Endothelial cell of umbilical vein (primary cell): ENCODE measurements around the gene VMP1. TPM values are rescaled to one million over a fixed set of nuclear protein-coding genes. Genes with fewer than 3 reads are reported as not detected.

Experiments used
- BruUV-seq: library from RNA; stranded (reverse); fragments of 400-500 nt; replicated peaks from 2 replicates; lab custom pipeline; 2021; lab: Mats Ljungman, UMichigan
- CTCF ChIA-PET: fragments of 300-600, 350-600 bp; sonication (Branson Sonifier 250); formaldehyde crosslinking; loops from one replicate; lab custom pipeline; 2021; ENCODE audit warnings: antibody characterized with exemption, inconsistent platforms; lab: Charles Lee
- POLR2A ChIA-PET: fragments of 300-600, 350-600 bp; sonication (Branson Sonifier 250); formaldehyde crosslinking; loops from one replicate; lab custom pipeline; 2021; ENCODE audit warnings: antibody characterized with exemption, inconsistent platforms; lab: Charles Lee
- DNase-seq: peaks from one replicate; pipeline ENCODE4 v3.0.0-alpha.2; 2011; ENCODE audit warnings: low read depth, low spot score
- FAIRE-seq: peaks from 2 replicates; lab custom pipeline; 2011; peaks lifted over from hg19 to GRCh38; lab: Jason Lieb, UNC
- H2AFZ ChIP-seq: 2 replicates; pipeline ENCODE4 v1.6.0; 2012; ENCODE audit warnings: low read depth, low read length, control low read depth, inconsistent platforms
- H3K27ac ChIP-seq: 2 replicates; pipeline ENCODE4 v1.5.1; 2011; ENCODE audit warnings: low read depth, mild to moderate bottlenecking, control low read depth, low read length, moderate library complexity; ENCODE audit not compliant: insufficient read depth
- H3K27me3 ChIP-seq, 2 experiments: 2 replicates each; pipeline versions ENCODE4 v1.6.0 to v1.6.1; 2011; ENCODE audit warnings: low read length in 2 of 2, mixed read lengths in 1 of 2; ENCODE audit not compliant: control insufficient read depth in 2 of 2, insufficient read depth in 2 of 2
- H3K36me3 ChIP-seq, 2 experiments: 2 replicates in 1 of 2; 3 replicates in 1 of 2; pipeline ENCODE4 v1.5.1; 2011; ENCODE audit warnings: low read length in 2 of 2, mild to moderate bottlenecking in 1 of 2, moderate library complexity in 1 of 2; ENCODE audit not compliant: control insufficient read depth in 2 of 2, insufficient read depth in 2 of 2; ENCODE audit errors: extremely low read depth in 1 of 2
- H3K4me1 ChIP-seq: 3 replicates; pipeline ENCODE4 v1.5.1; 2011; ENCODE audit warnings: mild to moderate bottlenecking, low read length; ENCODE audit not compliant: control insufficient read depth, insufficient read depth; ENCODE audit errors: extremely low read depth
- H3K4me2 ChIP-seq: 2 replicates; pipeline ENCODE4 v1.6.1; 2011; ENCODE audit warnings: low read length, control low read depth, mixed read lengths; ENCODE audit not compliant: insufficient read depth
- H3K4me3 ChIP-seq, 3 experiments: fragments of 200-600 bp in 1 of 3; sonication (generic), shearing (Covaris generic) in 1 of 3; replicated peaks in 1 of 3; 2 replicates each; pipeline ENCODE4 v1.5.1; 2011 to 2016; ENCODE audit warnings: control low read depth in 3 of 3, low read length in 3 of 3, mild to moderate bottlenecking in 2 of 3, inconsistent platforms in 1 of 3, low read depth in 1 of 3, moderate library complexity in 1 of 3; ENCODE audit not compliant: insufficient read depth in 1 of 3
- H3K79me2 ChIP-seq: 2 replicates; pipeline ENCODE4 v1.6.0; 2012; ENCODE audit warnings: low read length, inconsistent platforms; ENCODE audit not compliant: control insufficient read depth, insufficient read depth
- H3K9ac ChIP-seq: replicated peaks from 2 replicates; pipeline ENCODE3; 2011; ENCODE audit warnings: low read length, control low read depth; ENCODE audit not compliant: insufficient read depth; ENCODE audit errors: extremely low read depth
- H3K9me1 ChIP-seq: replicated peaks from 3 replicates; pipeline ENCODE4 v1.6.0; 2011; ENCODE audit warnings: mild to moderate bottlenecking, low read length; ENCODE audit not compliant: control insufficient read depth, insufficient read depth; ENCODE audit errors: extremely low read depth
- H3K9me3 ChIP-seq: replicated peaks from 2 replicates; pipeline ENCODE4 v1.5.1; 2012; ENCODE audit warnings: low read length, inconsistent platforms; ENCODE audit not compliant: control insufficient read depth, insufficient read depth
- H4K20me1 ChIP-seq: replicated peaks from 2 replicates; pipeline ENCODE3; 2011; ENCODE audit warnings: mild to moderate bottlenecking, low read length; ENCODE audit not compliant: control insufficient read depth, insufficient read depth; ENCODE audit errors: extremely low read depth
- CTCF ChIP-seq, 2 donors: IDR thresholded peaks; 1 replicate in 1 of 2; 2 replicates in 1 of 2; pipeline ENCODE4 v1.5.1; 2011; ENCODE audit warnings: low read length in 2 of 2, mild to moderate bottlenecking in 2 of 2, moderate library complexity in 2 of 2, control low read depth in 1 of 2, inconsistent platforms in 1 of 2, low read depth in 1 of 2; ENCODE audit not compliant: insufficient read depth in 1 of 2; ENCODE audit errors: extremely low read depth in 1 of 2
- EZH2 ChIP-seq: IDR thresholded peaks from 2 replicates; pipeline ENCODE4 v1.6.1; 2012; ENCODE audit warnings: borderline replicate concordance, low read depth, mild to moderate bottlenecking, moderate library complexity, low read length, inconsistent platforms; ENCODE audit not compliant: severe bottlenecking
- FOS ChIP-seq: IDR thresholded peaks from 2 replicates; pipeline ENCODE4 v1.6.1; 2011; ENCODE audit warnings: mild to moderate bottlenecking, low read length, moderate library complexity, borderline replicate concordance; ENCODE audit not compliant: insufficient read depth
- GATA2 ChIP-seq: IDR thresholded peaks from 2 replicates; pipeline ENCODE4 v1.7.0; 2011; ENCODE audit warnings: low read depth, mild to moderate bottlenecking, moderate library complexity, mixed read lengths, low read length; ENCODE audit not compliant: insufficient read length, insufficient read depth
- JUN ChIP-seq: IDR thresholded peaks from 2 replicates; pipeline ENCODE4 v1.6.1; 2011; ENCODE audit warnings: borderline replicate concordance, low read depth; ENCODE audit not compliant: insufficient read length, insufficient read depth
- MAX ChIP-seq: IDR thresholded peaks from 2 replicates; pipeline ENCODE4 v1.6.1; 2011; ENCODE audit not compliant: insufficient read depth, insufficient read length
- MYC ChIP-seq: IDR thresholded peaks from one replicate; pipeline ENCODE4 v1.6.1; 2011; ENCODE audit warnings: mild to moderate bottlenecking, low read depth, low read length
- POLR2A ChIP-seq: IDR thresholded peaks from 2 replicates; pipeline ENCODE4 v1.6.1; 2012; ENCODE audit warnings: low read depth, mild to moderate bottlenecking, control low read depth, low read length
- POLR2AphosphoS5 ChIP-seq: IDR thresholded peaks from 2 replicates; pipeline ENCODE4 v1.6.1; 2012; ENCODE audit warnings: low read depth, mild to moderate bottlenecking, control low read depth, low read length, moderate library complexity; ENCODE audit not compliant: insufficient read depth
- dilution Hi-C: fragments of 300-500 bp; cut with MboI; formaldehyde crosslinking; loops from one replicate; pipeline ENCODE4 v1.15.0; 2019; ENCODE audit warnings: low sequenced_read_pairs; ENCODE audit not compliant: extremely low pct_ligation_motif_present
- intact Hi-C: fragments of 100-400 bp; cut with micrococcal nuclease; formaldehyde crosslinking; loops from one replicate; pipeline ENCODE4 v1.10.0; 2022
- polyA plus RNA-seq, 4 experiments: library from polyadenylated mRNA; depleted of rRNA in 3 of 4; stranded (reverse) in 3 of 4; unstranded in 1 of 4; fragments of >200 nt; gene quantifications; 2 replicates each; pipeline versions ENCODE4 v1.2.1 to v1.2.3, GENCODE V29; 2011 to 2012; ENCODE audit warnings: missing spikeins in 1 of 4
- total RNA-seq: library from RNA; stranded (reverse); gene quantifications from 2 replicates; pipeline ENCODE4 v1.2.3, GENCODE V29; 2021

Gene VMP1
- total and polyA plus RNA-seq, 2 donors (not counting 3 experiments of a cell fraction or from before 2014, with no cell fraction given): 138 to 270 TPM

- BruUV-seq: no TSS peak
- no peaks in the 10 kb centered on the region for H3K27me3 ChIP-seq
- DNase-seq (no peak), FAIRE-seq (no peak)
- H4K20me1 ChIP-seq: no peaks in the 10 kb centered on the region
- H3K4me3 ChIP-seq: no peak overlapping the region
- intact Hi-C loops (no loop called here), dilution Hi-C loops (no loop called here)
- H3K27ac ChIP-seq: no peak overlapping the region
- no peaks in the 10 kb centered on the region for H3K9me3 ChIP-seq
- TF ChIP-seq POLR2A (no peak), CTCF (IDR thresholded peaks at IDR 0.05; ENCODE audit: extremely low read depth in 1 of 2, insufficient read depth in 1 of 2, low read depth in 1 of 2, low read length in 2 of 2) (no peak), EZH2 (no peak), JUN (no peak), MAX (no peak), POLR2AphosphoS5 (no peak)
- no peaks in the 10 kb centered on the region for H3K4me1 ChIP-seq
- no peaks in the 10 kb centered on the region for H3K9me1 ChIP-seq
- ChIA-PET POLR2A (no interaction called here), CTCF (interaction anchor here (0.9 to 4.5 kb wide), 3 partner anchors 13 to 171 kb away, joined by 4 to 25 read pairs (median 5); no protein-coding TSS in a partner anchor)
- H3K9ac ChIP-seq: no peak overlapping the region
- H3K4me2 ChIP-seq: no peak overlapping the region
- H3K79me2 ChIP-seq: peaks cover 40% of the 10 kb centered on the region
- H2AFZ ChIP-seq: no peak overlapping the region
- peaks cover 18 to 61% of the 10 kb centered on the region in 2 experiments for H3K36me3 ChIP-seq
Observed at GRCh38 chr17:59688008-59688407, 19.4 kb upstream of the VMP1 start.

- H3K4me2 ChIP-seq: no peak overlapping the region
- H3K27me3 ChIP-seq: no peaks in the 10 kb centered on the region
- H2AFZ ChIP-seq: no peak overlapping the region
- no peaks in the 10 kb centered on the region for H3K9me3 ChIP-seq
- FAIRE-seq: no peak
- no peaks in the 10 kb centered on the region for H3K4me1 ChIP-seq
- no peak overlapping the region for H3K27ac ChIP-seq
- peaks cover 39% of the 10 kb centered on the region for H3K79me2 ChIP-seq
- H4K20me1 ChIP-seq: no peaks in the 10 kb centered on the region
- TF ChIP-seq CTCF (IDR thresholded peaks at IDR 0.05; ENCODE audit: extremely low read depth in 1 of 2, insufficient read depth in 1 of 2, low read depth in 1 of 2, low read length in 2 of 2) (no peak), POLR2AphosphoS5 (no peak), MYC (no peak), GATA2 (no peak), FOS (no peak), JUN (no peak), POLR2A (no peak), MAX (no peak), EZH2 (no peak)
- H3K36me3 ChIP-seq: peaks cover 20 to 59% of the 10 kb centered on the region in 2 experiments
- intact Hi-C loops (no loop called here), dilution Hi-C loops (no loop called here)
- POLR2A ChIA-PET: no interaction called here
- DNase-seq: no peak
- H3K9me1 ChIP-seq: no peaks in the 10 kb centered on the region
- no TSS peak for BruUV-seq
- no peak overlapping the region for H3K9ac ChIP-seq
- no peak overlapping the region for H3K4me3 ChIP-seq
- CTCF ChIA-PET: interaction anchor here (0.9 to 4.5 kb wide), 3 partner anchors 13 to 171 kb away, joined by 4 to 25 read pairs (median 5); no protein-coding TSS in a partner anchor
Observed at GRCh38 chr17:59688496-59688895, 19.0 kb upstream of the VMP1 start.
